ENCODE results near the gene CBFB.
"Not testable (repeated sequence)": the region's sequence is repeated elsewhere in the genome, so short reads cannot be mapped to it uniquely, and the experiment has no call there.

The CBFB gene

GRCh38 chr16:67028696-67029253 is at the start of gene CBFB:
CBFB (plus strand) TSS chr16:67029149; CDS start chr16:67029408, 259 bp downstream.
- peak within 1 kb of the TSS; percentile 67 for H3K4me3 ChIP-seq (ENCODE audit: low read depth, low read length)

GRCh38 chr16:66983033-66983432 is 45.9 kb upstream of the CBFB start:
- no peak overlapping the region for H3K4me3 ChIP-seq (ENCODE audit: low read depth, low read length)

- H3K4me3 ChIP-seq (ENCODE audit: low read depth, low read length), result no peak overlapping the region
These were observed 44.0 kb upstream of the CBFB start for GRCh38 chr16:66984892-66985311.

- H3K4me3 ChIP-seq (ENCODE audit: low read depth, low read length), result no peak overlapping the region
These were observed 42.4 kb upstream of the CBFB start for GRCh38 chr16:66986559-66986958.

- H3K4me3 ChIP-seq (ENCODE audit: low read depth, low read length), result no peak within 1 kb of the TSS
These were observed 40.7 kb upstream of the CBFB start, which contains the start of gene CES4A for GRCh38 chr16:66988197-66988788. CES4A (plus strand) TSS chr16:66988589; CDS start chr16:66988773, 184 bp downstream.

- no peak overlapping the region for H3K4me3 ChIP-seq (ENCODE audit: low read depth, low read length)
These were observed 37.3 kb upstream of the CBFB start for GRCh38 chr16:66991545-66992077.

GRCh38 chr16:66993558-66993957 is 35.4 kb upstream of the CBFB start:
- H3K4me3 ChIP-seq (ENCODE audit: low read depth, low read length), result not testable (repeated sequence)

- no peak overlapping the region for H3K4me3 ChIP-seq (ENCODE audit: low read depth, low read length)
These were observed 32.5 kb upstream of the CBFB start for GRCh38 chr16:66996324-66996982.

GRCh38 chr16:66996983-66997358 is 32.0 kb upstream of the CBFB start:
- H3K4me3 ChIP-seq (ENCODE audit: low read depth, low read length), result no peak overlapping the region

GRCh38 chr16:67000384-67001351 is 28.3 kb upstream of the CBFB start:
- peak overlapping the region; percentile 53 for H3K4me3 ChIP-seq (ENCODE audit: low read depth, low read length)

GRCh38 chr16:67001726-67002125 is 27.2 kb upstream of the CBFB start:
- H3K4me3 ChIP-seq (ENCODE audit: low read depth, low read length), result no peak overlapping the region

- H3K4me3 ChIP-seq (ENCODE audit: low read depth, low read length), result no peak overlapping the region
These were observed 21.9 kb upstream of the CBFB start for GRCh38 chr16:67006930-67007658.

GRCh38 chr16:67009158-67009557 is 19.8 kb upstream of the CBFB start:
- H3K4me3 ChIP-seq (ENCODE audit: low read depth, low read length), result no peak overlapping the region

- H3K4me3 ChIP-seq (ENCODE audit: low read depth, low read length), result no peak overlapping the region
These were observed 17.7 kb upstream of the CBFB start for GRCh38 chr16:67011274-67011673.

- H3K4me3 ChIP-seq (ENCODE audit: low read depth, low read length), result peak overlapping the region; percentile 6
These were observed 15.6 kb upstream of the CBFB start for GRCh38 chr16:67013233-67013822.

- H3K4me3 ChIP-seq (ENCODE audit: low read depth, low read length), result peak overlapping the region; percentile 27
These were observed 14.9 kb upstream of the CBFB start for GRCh38 chr16:67013823-67014633.

- H3K4me3 ChIP-seq (ENCODE audit: low read depth, low read length), result no peak overlapping the region
These were observed 14.2 kb upstream of the CBFB start for GRCh38 chr16:67014634-67015312.

- H3K4me3 ChIP-seq (ENCODE audit: low read depth, low read length), result no peak overlapping the region
These were observed 13.6 kb upstream of the CBFB start for GRCh38 chr16:67015313-67015731.

Data from iPS-11a (cell line).